ENCODE results near the gene COL3A1.

The COL3A1 gene

DNA sequence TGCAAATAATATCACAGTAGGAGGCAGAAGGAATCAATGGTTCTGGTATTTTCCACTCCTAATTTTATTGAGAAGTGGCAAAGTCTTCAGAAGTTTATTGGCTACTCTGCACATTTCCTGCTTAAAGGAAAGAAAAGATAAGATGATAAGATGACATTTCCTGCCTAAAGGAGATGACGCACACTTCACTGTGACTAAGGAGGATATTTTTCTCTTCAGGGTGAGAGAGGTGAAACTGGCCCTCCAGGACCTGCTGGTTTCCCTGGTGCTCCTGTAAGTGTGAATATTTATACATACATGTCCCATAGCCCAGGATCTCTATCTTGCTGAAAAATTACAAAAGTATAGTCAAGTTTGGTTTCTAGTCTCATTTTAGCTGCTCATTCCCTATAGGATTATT, 27.9 kb downstream of the COL3A1 start:
- no peak overlapping the region for H3K4me3 ChIP-seq (ENCODE audit: low read depth, low read length)
- no peak for TF ChIP-seq CTCF (IDR thresholded peaks at IDR 0.05; ENCODE audit: low read depth, low read length)

DNA sequence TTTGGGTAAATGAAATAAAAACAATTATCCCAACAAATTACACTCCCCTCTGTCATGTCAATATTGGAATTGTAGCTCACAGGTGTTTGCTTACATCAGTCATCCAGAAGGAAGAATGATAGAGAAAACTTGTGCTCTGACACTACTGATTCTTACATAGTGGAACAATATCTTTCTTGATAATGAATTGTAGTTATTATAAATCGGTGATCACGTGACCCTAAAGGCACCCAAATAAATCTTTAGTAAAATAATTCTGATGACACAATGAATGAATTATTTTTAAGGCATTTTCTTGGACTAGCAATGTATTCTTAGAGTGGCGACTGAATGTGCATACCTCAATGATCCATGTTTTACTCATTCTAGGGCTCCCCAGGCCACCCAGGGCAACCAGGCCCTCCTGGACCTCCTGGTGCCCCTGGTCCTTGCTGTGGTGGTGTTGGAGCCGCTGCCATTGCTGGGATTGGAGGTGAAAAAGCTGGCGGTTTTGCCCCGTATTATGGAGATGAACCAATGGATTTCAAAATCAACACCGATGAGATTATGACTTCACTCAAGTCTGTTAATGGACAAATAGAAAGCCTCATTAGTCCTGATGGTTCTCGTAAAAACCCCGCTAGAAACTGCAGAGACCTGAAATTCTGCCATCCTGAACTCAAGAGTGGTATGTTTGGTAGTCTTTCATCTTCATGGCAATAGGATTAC, 34.5 kb downstream of the COL3A1 start:
- TF ChIP-seq CTCF (IDR thresholded peaks at IDR 0.05; ENCODE audit: low read depth, low read length) = no peak
- H3K4me3 ChIP-seq (ENCODE audit: low read depth, low read length) = no peak overlapping the region

DNA sequence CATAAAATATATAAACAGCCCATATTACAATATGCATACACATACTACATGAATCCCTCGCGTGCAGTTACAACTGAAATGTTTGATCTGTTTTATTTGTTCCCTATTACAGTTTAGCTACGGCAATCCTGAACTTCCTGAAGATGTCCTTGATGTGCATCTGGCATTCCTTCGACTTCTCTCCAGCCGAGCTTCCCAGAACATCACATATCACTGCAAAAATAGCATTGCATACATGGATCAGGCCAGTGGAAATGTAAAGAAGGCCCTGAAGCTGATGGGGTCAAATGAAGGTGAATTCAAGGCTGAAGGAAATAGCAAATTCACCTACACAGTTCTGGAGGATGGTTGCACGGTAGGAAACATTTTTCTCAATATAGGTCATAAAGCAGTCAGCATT, 36.4 kb downstream of the COL3A1 start:
- no peak for TF ChIP-seq CTCF (IDR thresholded peaks at IDR 0.05; ENCODE audit: low read depth, low read length)
- H3K4me3 ChIP-seq (ENCODE audit: low read depth, low read length) = no peak overlapping the region

DNA sequence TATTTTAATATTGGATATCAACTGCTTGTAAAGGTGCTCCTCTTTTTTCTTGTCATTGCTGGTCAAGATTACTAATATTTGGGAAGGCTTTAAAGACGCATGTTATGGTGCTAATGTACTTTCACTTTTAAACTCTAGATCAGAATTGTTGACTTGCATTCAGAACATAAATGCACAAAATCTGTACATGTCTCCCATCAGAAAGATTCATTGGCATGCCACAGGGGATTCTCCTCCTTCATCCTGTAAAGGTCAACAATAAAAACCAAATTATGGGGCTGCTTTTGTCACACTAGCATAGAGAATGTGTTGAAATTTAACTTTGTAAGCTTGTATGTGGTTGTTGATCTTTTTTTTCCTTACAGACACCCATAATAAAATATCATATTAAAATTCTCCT, 38.2 kb downstream of the COL3A1 start:
- H3K4me3 ChIP-seq (ENCODE audit: low read depth, low read length) = no peak overlapping the region
- TF ChIP-seq CTCF (IDR thresholded peaks at IDR 0.05; ENCODE audit: low read depth, low read length) = no peak

- H3K4me3 ChIP-seq (ENCODE audit: low read depth, low read length) = no peak overlapping the region
- no peak for TF ChIP-seq CTCF (IDR thresholded peaks at IDR 0.05; ENCODE audit: low read depth, low read length)
These were observed 38.9 kb downstream of the COL3A1 start for GRCh38 chr2:189013031-189013430.

- no peak for TF ChIP-seq CTCF (IDR thresholded peaks at IDR 0.05; ENCODE audit: low read depth, low read length)
- no peak overlapping the region for H3K4me3 ChIP-seq (ENCODE audit: low read depth, low read length)
These were observed 39.7 kb downstream of the COL3A1 start for GRCh38 chr2:189013671-189014448.

- H3K4me3 ChIP-seq (ENCODE audit: low read depth, low read length) = no peak overlapping the region
- TF ChIP-seq CTCF (IDR thresholded peaks at IDR 0.05; ENCODE audit: low read depth, low read length) = no peak
These were observed 40.4 kb downstream of the COL3A1 start for GRCh38 chr2:189014449-189015138.
